GM23248 (cell line): ENCODE results near the gene MEGF6.

Experiments
- EZH2 ChIP-seq: fragments of 200-600 bp; sonication (generic); IDR thresholded peaks from 2 replicates; pipeline ENCODE4 v1.6.1; 2018; ENCODE audit warnings: antibody characterized with exemption, mild to moderate bottlenecking; ENCODE audit not compliant: insufficient read depth, poor library complexity, severe bottlenecking
- EZH2phosphoT487 ChIP-seq: fragments of 200-600 bp; sonication (generic); IDR thresholded peaks from 2 replicates; pipeline ENCODE4 v1.6.1; 2018; ENCODE audit warnings: antibody characterized with exemption, moderate library complexity, mild to moderate bottlenecking, low read depth; ENCODE audit not compliant: insufficient read depth

DNA sequence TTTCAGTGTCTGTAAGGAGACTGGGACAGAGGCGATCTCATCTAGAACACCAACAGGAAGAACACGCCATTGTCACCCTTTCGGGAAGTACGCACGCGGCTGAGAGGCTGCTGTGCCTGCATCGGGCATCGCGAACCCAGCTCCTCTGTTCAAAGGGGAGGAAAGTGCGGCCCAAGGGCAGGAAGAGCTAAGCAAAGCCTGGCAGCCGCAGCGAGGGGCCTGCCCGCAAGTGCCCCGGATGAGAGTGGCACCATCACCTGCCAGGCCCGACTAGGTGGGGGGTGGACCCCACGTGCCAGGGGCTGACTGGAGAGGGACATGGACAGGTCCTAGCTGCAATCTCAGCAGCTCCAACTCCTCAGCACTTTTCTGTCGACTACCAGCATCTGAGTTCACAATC lies 21.0 kb upstream of the MEGF6 start:
- TF ChIP-seq EZH2phosphoT487: no peak
- TF ChIP-seq EZH2: no peak
